Naive B cell (primary cell): Measurements from ENCODE around the gene SLC4A2. TPM values are rescaled to one million over a fixed set of nuclear protein-coding genes. Genes with fewer than 3 reads are reported as not detected.

ENCODE experiments used
- ATAC-seq, 2 donors: fragments of 150-1000 bp; cut with Tn5 transposase; 2 replicates each; pipeline ENCODE4 v1.10.0; 2021; ENCODE audit warnings: low read depth in 2 of 2, mild to moderate bottlenecking in 2 of 2, moderate library complexity in 2 of 2
- DNase-seq: peaks from one replicate; pipeline ENCODE4 v3.0.0; 2022
- H3K27ac Mint-ChIP-seq, 6 donors: one replicate each; pipeline ENCODE4 v1.8.0; 2020 to 2022; ENCODE audit warnings: mild to moderate bottlenecking in 6 of 6, mixed read lengths in 6 of 6, moderate library complexity in 5 of 6, inconsistent platforms in 2 of 6
- H3K27me3 Mint-ChIP-seq, 3 donors: one replicate each; pipeline ENCODE4 v1.8.0; 2021 to 2022; ENCODE audit warnings: mixed read lengths in 3 of 3, mild to moderate bottlenecking in 1 of 3
- H3K36me3 Mint-ChIP-seq, 2 donors: one replicate each; pipeline ENCODE4 v1.8.0; 2020 to 2022; ENCODE audit warnings: mixed read lengths in 2 of 2, inconsistent platforms in 1 of 2, mild to moderate bottlenecking in 1 of 2
- H3K4me1 Mint-ChIP-seq, 3 donors: one replicate each; pipeline ENCODE4 v1.8.0; 2020 to 2022; ENCODE audit warnings: mixed read lengths in 3 of 3, inconsistent platforms in 1 of 3, mild to moderate bottlenecking in 1 of 3, moderate library complexity in 1 of 3
- H3K4me3 Mint-ChIP-seq, 8 donors: one replicate each; pipeline ENCODE4 v1.8.0; 2020 to 2022; ENCODE audit warnings: mild to moderate bottlenecking in 8 of 8, mixed read lengths in 8 of 8, moderate library complexity in 8 of 8, inconsistent platforms in 2 of 8
- H3K9me3 Mint-ChIP-seq, 7 donors: one replicate each; pipeline ENCODE4 v1.8.0; 2020 to 2022; ENCODE audit warnings: mixed read lengths in 7 of 7, mild to moderate bottlenecking in 5 of 7, inconsistent platforms in 2 of 7, moderate library complexity in 1 of 7
- polyA plus RNA-seq, 6 donors: library from polyadenylated mRNA; unstranded; fragments of 300-500 nt; fragmentation: Illumina TruSeq; gene quantifications; one replicate each; pipeline ENCODE4 v1.2.3, GENCODE V29; 2021; ENCODE audit warnings: low read depth in 6 of 6

Gene SLC4A2
- polyA plus RNA-seq, 6 donors from 2014 or later, result 8.5 to 17.1 (median 12.2) TPM

DNA sequence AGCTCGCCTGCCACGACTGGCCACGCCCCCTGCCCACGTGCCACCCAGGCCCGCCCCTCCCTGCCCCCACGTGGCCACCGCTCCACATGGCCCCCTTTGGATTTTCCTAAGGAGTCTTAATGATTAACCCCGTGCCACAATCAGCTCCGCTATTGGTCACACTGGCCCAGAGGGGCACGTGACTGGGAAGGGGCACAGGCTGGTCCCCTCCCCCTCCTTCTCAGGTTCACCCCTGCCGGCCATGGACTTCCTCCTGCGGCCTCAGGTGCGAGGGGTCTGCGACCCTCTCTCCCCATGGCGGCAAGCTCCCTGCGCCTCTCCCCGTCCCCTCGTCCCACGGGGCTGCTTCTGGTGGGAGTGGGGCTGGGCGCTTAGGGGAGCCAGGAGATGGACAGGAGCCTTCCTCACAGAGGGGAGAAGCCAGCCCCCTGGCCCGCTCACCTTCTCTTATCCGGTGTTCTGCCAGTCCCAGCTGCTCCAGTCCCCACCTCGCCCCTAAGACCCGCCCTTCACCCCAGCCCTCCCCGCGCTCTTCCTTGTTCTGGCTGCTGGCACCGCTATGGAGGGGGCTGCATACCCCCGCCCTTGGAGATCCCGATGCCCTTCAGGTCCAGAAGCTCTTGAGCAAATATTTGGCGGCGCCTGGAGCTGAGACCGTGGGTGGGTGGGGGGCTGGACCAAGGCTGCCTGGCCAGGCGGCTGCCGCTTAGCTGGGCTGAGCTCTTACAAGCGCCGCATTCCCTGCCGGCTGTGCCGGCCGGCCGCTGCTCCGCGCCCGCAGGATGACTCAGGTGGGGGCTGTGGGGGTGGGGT lies 3.2 kb downstream of the SLC4A2 start:
- DNase-seq (no peak), ATAC-seq (no peak)
- Mint-ChIP-seq H3K4me3 (no peak overlapping the region), H3K27me3 (no peaks in the 10 kb centered on the region), H3K36me3 (no peaks in the 10 kb centered on the region), H3K4me1 (peaks cover 23 to 42% (median 28%) of the 10 kb centered on the region in 3 donors), H3K27ac (no peak overlapping the region), H3K9me3 (no peaks in the 10 kb centered on the region)

DNA sequence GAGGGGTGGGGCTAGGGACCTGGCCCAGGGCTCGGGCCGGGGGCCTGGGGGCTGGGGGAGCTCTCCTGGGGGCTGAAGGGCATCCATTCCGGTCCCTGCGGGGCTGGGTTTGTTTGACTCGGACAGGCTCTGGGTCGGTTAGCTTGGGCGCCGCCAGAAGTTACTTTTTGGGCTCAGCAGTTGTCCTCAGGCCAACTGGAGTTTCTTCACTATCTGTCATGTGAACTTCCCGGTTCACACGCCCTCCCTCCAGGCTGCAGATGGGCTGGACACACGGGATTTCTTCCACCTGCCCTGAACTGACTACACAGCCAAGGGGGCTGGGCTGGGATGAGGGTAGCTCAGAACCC lies 3.8 kb downstream of the SLC4A2 start:
- H3K27me3 Mint-ChIP-seq, result no peaks in the 10 kb centered on the region
- peak overlapping the region in 1 of 8 donors; percentile 18 for H3K4me3 Mint-ChIP-seq
- H3K9me3 Mint-ChIP-seq, result no peaks in the 10 kb centered on the region
- DNase-seq (no peak), ATAC-seq (no peak)
- H3K36me3 Mint-ChIP-seq, result no peaks in the 10 kb centered on the region
- H3K27ac Mint-ChIP-seq, result no peak overlapping the region
- H3K4me1 Mint-ChIP-seq, result peaks cover 23 to 41% (median 25%) of the 10 kb centered on the region in 3 donors

DNA sequence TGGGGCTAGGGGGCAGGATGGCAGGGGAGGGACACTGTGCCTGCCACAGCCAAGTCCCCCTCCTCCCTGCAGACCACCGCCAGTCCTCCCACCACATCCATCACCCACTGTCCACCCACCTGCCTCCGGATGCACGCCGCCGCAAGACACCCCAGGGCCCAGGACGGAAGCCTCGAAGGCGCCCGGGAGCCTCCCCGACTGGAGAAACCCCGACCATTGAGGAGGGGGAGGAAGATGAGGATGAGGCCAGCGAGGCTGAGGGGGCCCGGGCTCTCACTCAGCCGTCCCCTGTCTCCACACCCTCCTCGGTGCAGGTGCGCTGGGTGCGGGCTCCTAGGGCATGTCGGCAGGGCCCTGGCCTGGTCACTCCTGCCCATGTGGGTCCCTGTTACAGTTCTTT lies 5.1 kb downstream of the SLC4A2 start:
- no peak overlapping the region for H3K4me3 Mint-ChIP-seq
- ATAC-seq (no peak), DNase-seq (no peak)
- peaks cover 0 to 4% of the 10 kb centered on the region in 2 donors for H3K36me3 Mint-ChIP-seq
- peaks cover 15 to 32% (median 17%) of the 10 kb centered on the region in 3 donors for H3K4me1 Mint-ChIP-seq
- no peaks in the 10 kb centered on the region for H3K27me3 Mint-ChIP-seq
- no peaks in the 10 kb centered on the region for H3K9me3 Mint-ChIP-seq
- H3K27ac Mint-ChIP-seq, result no peak overlapping the region

DNA sequence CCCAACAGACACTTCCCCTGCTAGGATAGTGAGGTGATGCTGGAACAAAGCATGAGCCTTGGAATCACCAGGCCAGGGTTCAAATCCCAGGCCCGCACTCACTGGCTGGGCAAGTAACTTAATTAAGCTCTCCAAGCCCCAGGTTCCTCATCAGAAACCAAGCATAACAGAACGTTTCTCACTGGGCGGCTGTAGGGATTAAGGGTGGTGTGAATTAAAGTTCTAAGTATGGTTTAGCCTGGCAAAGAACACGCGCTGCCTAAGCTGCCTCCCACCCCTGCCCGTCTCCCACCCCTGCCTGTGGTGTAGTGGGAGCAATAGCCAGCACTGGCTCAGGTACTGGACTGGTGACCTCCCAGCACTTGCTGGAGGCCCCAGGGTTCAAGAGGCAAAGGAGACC lies 5.6 kb downstream of the SLC4A2 start:
- peaks cover 15 to 29% (median 15%) of the 10 kb centered on the region in 3 donors for H3K4me1 Mint-ChIP-seq
- ATAC-seq (no peak), DNase-seq (no peak)
- no peak overlapping the region for H3K27ac Mint-ChIP-seq
- H3K36me3 Mint-ChIP-seq, result peaks cover 0 to 4% of the 10 kb centered on the region in 2 donors
- H3K27me3 Mint-ChIP-seq, result no peaks in the 10 kb centered on the region
- H3K4me3 Mint-ChIP-seq, result no peak overlapping the region
- H3K9me3 Mint-ChIP-seq, result no peaks in the 10 kb centered on the region

DNA sequence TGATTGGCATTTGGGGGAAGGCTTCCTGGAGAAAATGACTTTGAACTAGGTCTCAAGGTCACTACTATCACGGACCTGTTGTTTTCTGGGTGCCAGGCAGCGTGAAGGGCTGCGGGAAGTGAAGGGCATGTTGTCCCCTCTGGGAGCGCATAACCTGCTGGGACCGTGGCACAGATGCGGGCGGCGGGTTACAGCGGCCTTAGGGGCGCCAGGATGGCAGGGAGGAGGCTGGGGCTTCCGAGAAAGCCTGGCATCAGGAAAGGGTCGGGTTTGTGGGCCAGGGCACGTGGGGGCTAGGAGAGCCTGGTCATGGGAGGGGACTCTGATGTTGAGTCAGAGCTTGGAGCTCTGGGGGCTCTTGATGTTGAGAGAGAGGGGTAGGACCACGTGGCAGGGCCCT lies 6.1 kb downstream of the SLC4A2 start:
- peaks cover 0 to 4% of the 10 kb centered on the region in 2 donors for H3K36me3 Mint-ChIP-seq
- no peaks in the 10 kb centered on the region for H3K27me3 Mint-ChIP-seq
- peaks cover 14 to 24% (median 15%) of the 10 kb centered on the region in 3 donors for H3K4me1 Mint-ChIP-seq
- no peak for DNase-seq
- H3K27ac Mint-ChIP-seq, result no peak overlapping the region
- H3K4me3 Mint-ChIP-seq, result no peak overlapping the region
- ATAC-seq, result no peak
- no peaks in the 10 kb centered on the region for H3K9me3 Mint-ChIP-seq

DNA sequence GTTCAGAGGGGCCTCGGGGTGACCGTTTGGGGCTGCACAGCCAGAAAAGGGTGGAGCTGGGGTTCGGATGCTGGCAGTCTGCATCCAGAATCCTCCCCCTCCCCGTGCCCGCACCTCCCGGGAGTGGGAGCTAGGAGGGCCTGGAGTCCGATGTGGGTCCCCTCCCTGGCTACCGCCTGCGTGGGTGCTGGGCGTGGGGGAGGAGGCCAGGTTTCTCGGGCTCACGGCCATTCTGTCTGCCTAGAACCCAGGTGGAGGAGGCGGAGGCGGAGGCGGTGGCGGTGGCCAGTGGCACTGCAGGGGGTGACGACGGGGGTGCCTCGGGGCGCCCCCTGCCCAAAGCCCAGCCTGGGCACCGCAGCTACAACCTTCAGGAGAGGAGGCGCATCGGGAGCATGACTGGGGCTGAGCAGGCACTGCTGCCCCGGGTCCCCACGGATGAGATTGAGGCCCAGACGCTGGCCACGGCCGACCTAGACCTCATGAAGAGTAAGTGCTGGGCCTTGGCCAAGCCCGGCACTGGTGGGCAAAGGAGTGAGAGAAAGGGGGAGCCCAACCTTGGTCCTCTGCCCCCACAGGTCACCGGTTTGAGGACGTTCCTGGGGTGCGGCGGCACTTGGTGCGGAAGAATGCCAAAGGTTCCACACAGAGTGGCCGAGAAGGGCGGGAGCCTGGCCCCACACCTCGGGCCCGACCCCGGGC lies 7.0 kb downstream of the SLC4A2 start:
- DNase-seq (no peak), ATAC-seq (no peak)
- Mint-ChIP-seq H3K27ac (no peak overlapping the region), H3K4me1 (peaks cover 6 to 15% (median 10%) of the 10 kb centered on the region in 3 donors), H3K9me3 (no peaks in the 10 kb centered on the region), H3K36me3 (peaks cover 0 to 4% of the 10 kb centered on the region in 2 donors), H3K27me3 (no peaks in the 10 kb centered on the region), H3K4me3 (no peak overlapping the region)

DNA sequence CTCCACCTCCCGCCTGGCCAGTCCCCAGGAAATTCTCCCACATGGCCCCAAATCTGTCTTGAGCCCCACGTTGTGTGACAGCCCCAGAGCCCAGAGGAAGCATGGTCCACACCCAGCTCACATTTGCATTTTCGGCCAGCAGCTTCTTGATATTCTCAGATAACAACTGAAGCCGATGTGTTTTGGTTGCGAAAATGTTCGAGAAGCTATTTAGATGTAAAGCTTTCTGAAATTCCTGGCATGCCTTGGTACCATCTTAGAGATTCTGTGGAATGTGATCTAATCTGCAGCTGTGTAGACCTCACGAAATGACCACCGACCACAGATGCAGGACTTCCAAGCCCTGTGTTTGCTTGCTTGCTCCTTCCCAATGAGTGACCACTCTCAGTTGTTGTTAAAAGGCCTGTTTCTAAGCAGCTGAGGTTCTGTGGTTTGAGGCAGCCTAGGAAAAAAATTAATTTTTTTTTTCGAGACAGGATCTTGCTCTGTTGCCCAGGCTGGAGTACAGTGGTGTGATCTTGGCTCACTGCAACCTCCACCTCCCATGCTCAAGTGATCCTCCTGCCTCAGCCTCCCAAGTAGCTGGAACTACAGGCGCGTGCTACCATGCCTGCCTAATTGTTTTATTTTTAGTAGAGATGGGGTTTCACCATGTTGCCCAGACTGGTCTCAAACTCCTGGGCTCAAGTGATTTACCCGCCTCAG lies 8.8 kb downstream of the SLC4A2 start:
- Mint-ChIP-seq H3K27me3 (no peaks in the 10 kb centered on the region), H3K9me3 (no peaks in the 10 kb centered on the region), H3K36me3 (peaks cover 0 to 4% of the 10 kb centered on the region in 2 donors), H3K27ac (no peak overlapping the region), H3K4me1 (peaks cover 0 to 9% (median 5%) of the 10 kb centered on the region in 3 donors), H3K4me3 (no peak overlapping the region)
- ATAC-seq, result no peak
- DNase-seq, result no peak

DNA sequence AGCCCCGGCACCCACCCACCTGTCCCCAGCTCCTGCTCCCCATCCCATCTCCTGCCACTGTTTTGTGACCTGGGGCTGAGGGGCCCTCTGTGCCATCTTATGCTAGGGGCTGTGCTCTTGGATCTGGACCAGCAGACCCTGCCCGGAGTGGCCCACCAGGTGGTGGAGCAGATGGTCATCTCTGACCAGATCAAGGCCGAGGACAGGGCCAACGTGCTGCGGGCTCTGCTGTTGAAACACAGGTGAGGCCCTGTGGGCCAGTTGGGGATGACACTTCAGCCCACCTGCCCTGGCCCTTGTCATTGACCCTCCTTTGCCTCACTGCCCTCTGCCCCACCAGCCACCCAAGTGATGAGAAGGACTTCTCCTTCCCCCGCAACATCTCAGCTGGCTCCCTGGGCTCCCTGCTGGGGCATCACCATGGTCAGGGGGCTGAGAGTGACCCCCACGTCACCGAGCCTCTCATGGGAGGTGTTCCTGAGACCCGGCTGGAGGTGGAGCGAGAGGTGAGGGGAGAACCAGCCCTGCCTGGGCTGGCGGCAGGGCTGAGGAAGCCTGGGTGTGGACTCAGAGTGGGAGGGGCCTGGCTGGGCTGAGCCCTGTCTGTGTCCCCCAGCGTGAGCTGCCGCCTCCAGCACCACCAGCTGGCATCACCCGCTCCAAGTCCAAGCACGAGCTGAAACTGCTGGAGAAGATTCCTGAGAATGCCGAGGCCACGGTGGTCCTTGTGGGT lies 10.6 kb downstream of the SLC4A2 start:
- H3K4me1 Mint-ChIP-seq, result peaks cover 0 to 2% (median 0%) of the 10 kb centered on the region in 3 donors
- H3K36me3 Mint-ChIP-seq, result peaks cover 0 to 4% of the 10 kb centered on the region in 2 donors
- no peak overlapping the region for H3K27ac Mint-ChIP-seq
- no peaks in the 10 kb centered on the region for H3K9me3 Mint-ChIP-seq
- ATAC-seq, result no peak
- no peak for DNase-seq
- H3K4me3 Mint-ChIP-seq, result no peak overlapping the region
- no peaks in the 10 kb centered on the region for H3K27me3 Mint-ChIP-seq

DNA sequence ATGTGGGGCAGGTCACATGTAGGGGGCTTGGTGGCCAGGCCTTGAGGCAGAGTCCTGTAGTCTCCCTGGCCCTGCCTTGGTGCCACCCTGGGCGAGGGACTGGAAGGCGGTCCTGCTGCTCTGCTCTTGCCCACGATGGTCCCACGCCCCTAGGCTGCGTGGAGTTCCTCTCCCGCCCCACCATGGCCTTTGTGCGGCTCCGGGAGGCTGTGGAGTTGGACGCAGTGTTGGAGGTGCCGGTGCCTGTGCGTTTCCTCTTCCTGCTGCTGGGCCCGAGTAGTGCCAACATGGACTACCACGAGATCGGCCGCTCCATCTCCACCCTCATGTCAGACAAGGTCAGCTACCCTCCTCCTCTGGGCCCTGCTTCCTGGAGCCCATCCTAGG lies 11.2 kb downstream of the SLC4A2 start:
- Mint-ChIP-seq H3K4me3 (no peak overlapping the region), H3K36me3 (peaks cover 4% of the 10 kb centered on the region in 2 donors), H3K27ac (no peak overlapping the region), H3K27me3 (no peaks in the 10 kb centered on the region), H3K9me3 (no peaks in the 10 kb centered on the region), H3K4me1 (peaks cover 0 to 2% (median 0%) of the 10 kb centered on the region in 3 donors)
- ATAC-seq (no peak), DNase-seq (no peak)

DNA sequence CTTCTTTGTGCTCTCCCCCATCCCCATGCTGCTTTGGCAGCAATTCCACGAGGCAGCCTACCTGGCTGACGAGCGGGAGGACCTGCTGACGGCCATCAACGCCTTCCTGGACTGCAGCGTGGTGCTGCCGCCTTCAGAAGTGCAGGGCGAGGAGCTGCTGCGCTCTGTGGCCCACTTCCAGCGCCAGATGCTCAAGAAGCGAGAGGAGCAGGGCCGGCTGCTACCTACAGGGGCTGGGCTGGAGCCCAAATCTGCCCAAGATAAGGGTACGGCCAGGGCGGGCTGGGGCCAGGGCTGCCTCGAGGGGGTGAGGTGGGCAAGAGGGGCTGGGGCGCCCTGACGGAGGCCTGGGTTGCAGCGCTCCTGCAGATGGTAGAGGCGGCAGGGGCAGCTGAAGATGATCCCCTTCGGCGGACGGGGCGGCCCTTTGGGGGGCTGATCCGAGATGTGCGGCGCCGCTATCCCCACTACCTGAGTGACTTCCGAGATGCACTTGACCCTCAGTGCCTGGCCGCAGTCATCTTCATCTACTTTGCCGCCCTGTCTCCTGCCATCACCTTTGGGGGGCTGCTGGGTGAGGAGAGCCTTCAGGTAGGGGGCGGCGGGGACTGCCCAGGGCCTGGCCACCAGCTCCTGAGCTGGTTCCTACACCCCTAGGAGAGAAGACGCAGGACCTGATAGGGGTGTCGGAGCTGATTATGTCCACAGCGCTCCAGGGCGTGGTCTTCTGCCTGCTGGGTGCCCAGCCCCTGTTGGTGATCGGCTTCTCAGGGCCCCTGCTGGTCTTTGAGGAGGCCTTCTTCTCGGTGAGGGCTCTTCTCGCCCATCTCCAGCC lies 11.9 kb downstream of the SLC4A2 start:
- no peak for DNase-seq
- no peaks in the 10 kb centered on the region for H3K9me3 Mint-ChIP-seq
- H3K27ac Mint-ChIP-seq, result no peak overlapping the region
- H3K4me3 Mint-ChIP-seq, result no peak overlapping the region
- ATAC-seq, result no peak
- peaks cover 4 to 9% of the 10 kb centered on the region in 2 donors for H3K36me3 Mint-ChIP-seq
- no peaks in the 10 kb centered on the region for H3K27me3 Mint-ChIP-seq
- peaks cover 0 to 2% (median 0%) of the 10 kb centered on the region in 3 donors for H3K4me1 Mint-ChIP-seq

DNA sequence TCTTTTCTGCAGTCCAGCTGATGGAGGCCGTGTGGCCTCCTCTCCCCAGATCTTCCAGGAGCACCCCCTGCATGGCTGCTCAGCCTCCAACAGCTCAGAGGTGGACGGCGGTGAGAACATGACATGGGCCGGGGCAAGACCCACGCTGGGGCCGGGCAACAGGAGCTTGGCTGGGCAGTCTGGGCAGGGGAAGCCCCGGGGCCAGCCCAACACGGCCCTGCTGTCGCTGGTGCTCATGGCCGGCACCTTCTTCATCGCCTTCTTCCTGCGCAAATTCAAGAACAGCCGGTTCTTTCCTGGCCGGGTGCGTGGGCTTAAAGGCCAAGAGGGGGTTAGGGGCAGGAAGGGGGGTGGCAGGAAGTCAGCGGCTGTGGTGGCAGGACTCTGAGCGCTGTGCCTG lies 14.6 kb downstream of the SLC4A2 start:
- ATAC-seq (no peak), DNase-seq (no peak)
- Mint-ChIP-seq H3K4me1 (peaks cover 8 to 11% (median 11%) of the 10 kb centered on the region in 3 donors), H3K36me3 (peaks cover 4 to 9% of the 10 kb centered on the region in 2 donors), H3K27ac (no peak overlapping the region), H3K9me3 (no peaks in the 10 kb centered on the region), H3K4me3 (no peak overlapping the region), H3K27me3 (no peaks in the 10 kb centered on the region)

DNA sequence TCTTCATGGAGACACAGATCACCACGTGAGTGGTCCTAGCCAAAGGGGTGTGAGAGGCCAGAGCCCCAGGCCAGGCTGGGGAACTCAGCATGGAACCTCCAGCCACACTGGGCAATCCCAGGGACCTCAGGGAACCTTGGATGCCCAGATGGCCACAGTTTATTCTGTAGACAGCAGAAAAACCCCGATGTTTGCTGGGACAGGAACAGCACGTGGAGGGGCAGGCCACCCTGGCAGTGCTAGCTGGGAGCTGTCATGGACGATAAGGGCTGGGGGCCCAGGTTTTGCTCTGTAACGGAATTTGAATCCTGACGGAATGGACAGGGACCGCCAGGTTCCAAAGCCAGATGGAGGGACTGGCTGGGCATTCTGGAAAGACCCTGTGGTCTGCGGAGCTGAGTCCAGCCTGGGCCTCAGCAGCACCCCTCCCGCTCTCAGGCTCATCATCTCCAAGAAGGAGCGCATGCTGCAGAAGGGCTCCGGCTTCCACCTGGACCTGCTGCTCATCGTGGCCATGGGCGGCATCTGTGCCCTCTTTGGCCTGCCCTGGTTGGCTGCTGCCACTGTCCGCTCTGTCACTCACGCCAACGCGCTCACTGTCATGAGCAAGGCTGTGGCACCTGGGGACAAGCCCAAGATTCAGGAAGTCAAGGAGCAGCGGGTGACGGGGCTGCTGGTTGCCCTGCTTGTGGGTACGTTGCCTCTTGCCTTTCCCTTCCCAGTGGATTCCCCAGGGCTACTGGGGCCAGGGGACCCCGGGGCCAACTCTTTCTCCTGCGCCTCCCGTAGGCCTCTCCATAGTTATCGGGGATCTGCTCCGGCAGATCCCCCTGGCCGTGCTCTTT lies 15.7 kb downstream of the SLC4A2 start:
- no peak overlapping the region for H3K27ac Mint-ChIP-seq
- peaks cover 0 to 9% of the 10 kb centered on the region in 2 donors for H3K36me3 Mint-ChIP-seq
- H3K4me3 Mint-ChIP-seq, result no peak overlapping the region
- H3K4me1 Mint-ChIP-seq, result peaks cover 15 to 21% (median 18%) of the 10 kb centered on the region in 3 donors
- no peak for DNase-seq
- ATAC-seq, result no peak
- no peaks in the 10 kb centered on the region for H3K27me3 Mint-ChIP-seq
- H3K9me3 Mint-ChIP-seq, result no peaks in the 10 kb centered on the region
